ENCODE measurements around the gene THUMPD1. TPM values are rescaled to one million over a fixed set of nuclear protein-coding genes. Genes with fewer than 3 reads are reported as not detected.

The THUMPD1 gene
- total and polyA plus RNA-seq, 2 of the 8 experiments (the other 6 are each of a cell fraction or from before 2014, with no cell fraction given): 31.6 to 49.4 TPM

DNA sequence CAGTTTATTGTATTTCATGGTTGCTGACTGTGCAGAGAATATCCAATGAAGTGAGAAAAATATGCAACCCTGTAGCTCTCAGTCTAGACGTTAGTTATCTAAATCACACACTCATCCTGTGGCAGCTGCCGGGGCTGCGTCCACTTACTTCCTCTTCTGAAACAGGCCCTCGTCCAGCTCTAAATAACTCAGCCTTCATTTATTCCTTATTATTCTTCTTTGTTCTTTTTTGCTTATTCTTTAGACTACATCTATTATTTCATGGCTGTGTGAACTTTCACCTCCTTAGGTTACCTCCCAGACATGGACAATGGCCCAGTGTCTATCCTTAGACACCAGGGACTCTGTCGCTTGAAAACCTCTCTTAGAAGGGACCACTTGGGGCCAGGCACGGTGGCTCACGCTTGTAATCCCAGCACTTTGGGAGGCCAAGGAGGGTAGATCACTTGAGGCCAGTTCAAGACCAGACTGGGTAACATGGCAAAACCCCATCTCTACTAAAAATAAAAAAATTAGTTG, 3.4 kb upstream of the THUMPD1 start (continued):
- TF ChIP-seq CHD2 (IDR thresholded peaks at IDR 0.05; ENCODE audit: low read length): no peak
- TF ChIP-seq, protein P1, sequence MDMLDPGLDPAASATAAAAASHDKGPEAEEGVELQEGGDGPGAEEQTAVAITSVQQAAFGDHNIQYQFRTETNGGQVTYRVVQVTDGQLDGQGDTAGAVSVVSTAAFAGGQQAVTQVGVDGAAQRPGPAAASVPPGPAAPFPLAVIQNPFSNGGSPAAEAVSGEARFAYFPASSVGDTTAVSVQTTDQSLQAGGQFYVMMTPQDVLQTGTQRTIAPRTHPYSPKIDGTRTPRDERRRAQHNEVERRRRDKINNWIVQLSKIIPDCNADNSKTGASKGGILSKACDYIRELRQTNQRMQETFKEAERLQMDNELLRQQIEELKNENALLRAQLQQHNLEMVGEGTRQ (IDR thresholded peaks at IDR 0.05; ENCODE audit: low read length): no peak
- no peak for TF ChIP-seq CEBPB (IDR thresholded peaks at IDR 0.05; ENCODE audit: low read depth, low read length)
- no peak for TF ChIP-seq ZNF274 (IDR thresholded peaks at IDR 0.05; ENCODE audit: borderline replicate concordance, extremely low read depth, low read length)
- no peak for TF ChIP-seq YY1 (IDR thresholded peaks at IDR 0.05; ENCODE audit: low read depth, low read length)
- no peak for TF ChIP-seq POLR2A (IDR thresholded peaks at IDR 0.05; ENCODE audit: control extremely low read depth in 1 of 2, low read depth in 2 of 2, low read length in 2 of 2)
